ENCODE measurements around the gene PTCSC3. TPM values are rescaled to one million over a fixed set of nuclear protein-coding genes. Genes with fewer than 3 reads are reported as not detected.

The PTCSC3 gene
- total RNA-seq, 2 donors from 2014 or later, result not detected

GRCh38 chr14:36129181-36129580 is 47.3 kb downstream of the PTCSC3 start:
- TF ChIP-seq CTCF (conservative IDR thresholded peaks at IDR 0.05), result no peak
- H3K4me3 Mint-ChIP-seq, result no peak overlapping the region
- Histone ChIP-seq H3K27me3 (ENCODE audit: control insufficient read depth, insufficient read depth, low read length, poor library complexity, severe bottlenecking) (no peaks in the 10 kb centered on the region), H3K27ac (ENCODE audit: low read depth, low read length) (no peak overlapping the region), H3K9ac (ENCODE audit: extremely low read depth, low read length, poor library complexity, severe bottlenecking) (no peak overlapping the region), H3K4me1 (ENCODE audit: control insufficient read depth, insufficient read depth, low read length) (no peaks in the 10 kb centered on the region), H3K9me3 (ENCODE audit: control insufficient read depth, low read length) (peaks cover 10% of the 10 kb centered on the region), H3K4me3 (ENCODE audit: low read length) (no peak overlapping the region), H3K36me3 (ENCODE audit: control insufficient read depth, insufficient read depth, low read length) (no peaks in the 10 kb centered on the region)
- no peaks in the 10 kb centered on the region for H3K4me1 Mint-ChIP-seq
- H3K9me3 Mint-ChIP-seq, result peaks cover 9% of the 10 kb centered on the region
- no peaks in the 10 kb centered on the region for H3K36me3 Mint-ChIP-seq (ENCODE audit: low read depth)
- 71 to 79% methylated on average over 2 of the region's 2 CpGs for WGBS, 2 experiments (ENCODE audit: insufficient coverage in 1 of 2, insufficient read length in 1 of 2)
- peaks cover 5% of the 10 kb centered on the region for H3K27me3 Mint-ChIP-seq (ENCODE audit: insufficient read depth)
- no peak overlapping the region for H3K27ac Mint-ChIP-seq
- DNase-seq, result peak; percentile 57

- H3K9ac ChIP-seq (ENCODE audit: extremely low read depth, low read length, poor library complexity, severe bottlenecking), result no peak overlapping the region
- DNase-seq, result no peak
- no peaks in the 10 kb centered on the region for H3K9me3 ChIP-seq (ENCODE audit: control insufficient read depth, low read length)
- H3K4me3 ChIP-seq (ENCODE audit: low read length), result no peak overlapping the region
- 73 to 80% methylated on average over 2 to 3 of the region's 4 CpGs for WGBS, 2 experiments (ENCODE audit: insufficient coverage in 1 of 2, insufficient read length in 1 of 2)
- Mint-ChIP-seq H3K27me3 (ENCODE audit: insufficient read depth) (peaks cover 5% of the 10 kb centered on the region), H3K27ac (no peak overlapping the region), H3K4me1 (no peaks in the 10 kb centered on the region), H3K9me3 (no peaks in the 10 kb centered on the region), H3K36me3 (ENCODE audit: low read depth) (no peaks in the 10 kb centered on the region), H3K4me3 (no peak overlapping the region)
- TF ChIP-seq CTCF (conservative IDR thresholded peaks at IDR 0.05), result no peak
- no peaks in the 10 kb centered on the region for H3K4me1 ChIP-seq (ENCODE audit: control insufficient read depth, insufficient read depth, low read length)
- no peaks in the 10 kb centered on the region for H3K36me3 ChIP-seq (ENCODE audit: control insufficient read depth, insufficient read depth, low read length)
- H3K27ac ChIP-seq (ENCODE audit: low read depth, low read length), result no peak overlapping the region
- no peaks in the 10 kb centered on the region for H3K27me3 ChIP-seq (ENCODE audit: control insufficient read depth, insufficient read depth, low read length, poor library complexity, severe bottlenecking)
Observed at GRCh38 chr14:36113341-36113740, 63.2 kb downstream of the PTCSC3 start.

- peaks cover 6% of the 10 kb centered on the region for H3K27me3 Mint-ChIP-seq (ENCODE audit: insufficient read depth)
- no peak overlapping the region for H3K27ac Mint-ChIP-seq
- no peak for DNase-seq
- no peaks in the 10 kb centered on the region for H3K36me3 ChIP-seq (ENCODE audit: control insufficient read depth, insufficient read depth, low read length)
- no peak for TF ChIP-seq CTCF (conservative IDR thresholded peaks at IDR 0.05)
- WGBS, 2 experiments (ENCODE audit: insufficient coverage in 1 of 2, insufficient read length in 1 of 2), result 85% methylated on average over 3 of the region's 3 CpGs; no CpG with 5 or more reads in 1 of the 2 experiments
- no peaks in the 10 kb centered on the region for H3K9me3 Mint-ChIP-seq
- no peaks in the 10 kb centered on the region for H3K9me3 ChIP-seq (ENCODE audit: control insufficient read depth, low read length)
- no peaks in the 10 kb centered on the region for H3K27me3 ChIP-seq (ENCODE audit: control insufficient read depth, insufficient read depth, low read length, poor library complexity, severe bottlenecking)
- H3K4me1 Mint-ChIP-seq, result no peaks in the 10 kb centered on the region
- no peak overlapping the region for H3K4me3 Mint-ChIP-seq
- H3K27ac ChIP-seq (ENCODE audit: low read depth, low read length), result no peak overlapping the region
- no peak overlapping the region for H3K4me3 ChIP-seq (ENCODE audit: low read length)
- H3K36me3 Mint-ChIP-seq (ENCODE audit: low read depth), result no peaks in the 10 kb centered on the region
- no peak overlapping the region for H3K9ac ChIP-seq (ENCODE audit: extremely low read depth, low read length, poor library complexity, severe bottlenecking)
- no peaks in the 10 kb centered on the region for H3K4me1 ChIP-seq (ENCODE audit: control insufficient read depth, insufficient read depth, low read length)
Observed at GRCh38 chr14:36111822-36112583, 64.5 kb downstream of the PTCSC3 start.

Data from endodermal cell (in vitro differentiated cells).